ENCODE data around the gene ZNF484.
"Not testable (repeated sequence)": the region's sequence is repeated elsewhere in the genome, so short reads cannot be mapped to it uniquely, and the experiment has no call there.

The ZNF484 gene

GRCh38 chr9:92857236-92857635 lies 20.6 kb downstream of the ZNF484 start:
- DNase-seq, result no peak

- no peak for DNase-seq
Observed at GRCh38 chr9:92853716-92854115, 24.1 kb downstream of the ZNF484 start.

- DNase-seq, result no peak
Observed at GRCh38 chr9:92850898-92851297, 26.9 kb downstream of the ZNF484 start.

- DNase-seq, result not testable (repeated sequence)
Observed at GRCh38 chr9:92848740-92849139, 29.1 kb downstream of the ZNF484 start.

- no peak for DNase-seq
Observed at GRCh38 chr9:92846662-92847145, 31.1 kb downstream of the ZNF484 start.

GRCh38 chr9:92838411-92838810 lies 39.4 kb downstream of the ZNF484 start:
- DNase-seq, result not testable (repeated sequence)

GRCh38 chr9:92837191-92837590 lies 40.6 kb downstream of the ZNF484 start:
- no peak for DNase-seq

GRCh38 chr9:92829420-92829819 lies 48.4 kb downstream of the ZNF484 start:
- DNase-seq, result no peak

- DNase-seq, result not testable (repeated sequence)
Observed at GRCh38 chr9:92825065-92825464, 52.8 kb downstream of the ZNF484 start.

GRCh38 chr9:92820964-92821363 lies 56.9 kb downstream of the ZNF484 start:
- no peak for DNase-seq

- not testable (repeated sequence) for DNase-seq
Observed at GRCh38 chr9:92819898-92820297, 57.9 kb downstream of the ZNF484 start.

GRCh38 chr9:92809629-92810326 lies 68.1 kb downstream of the ZNF484 start:
- not testable (repeated sequence) for DNase-seq

GRCh38 chr9:92808726-92809451 lies 68.9 kb downstream of the ZNF484 start:
- peak; percentile 62 for DNase-seq

GRCh38 chr9:92807757-92808725 lies 69.8 kb downstream of the ZNF484 start:
- DNase-seq, result no peak

GRCh38 chr9:92807031-92807756 lies 70.6 kb downstream of the ZNF484 start:
- DNase-seq, result no peak

GRCh38 chr9:92804727-92805126 lies 73.1 kb downstream of the ZNF484 start:
- DNase-seq, result no peak

GRCh38 chr9:92798358-92798757 lies 79.5 kb downstream of the ZNF484 start:
- DNase-seq, result no peak

- not testable (repeated sequence) for DNase-seq
Observed at GRCh38 chr9:92796337-92796804, 81.5 kb downstream of the ZNF484 start.

GRCh38 chr9:92795598-92796336 lies 82.1 kb downstream of the ZNF484 start:
- no peak for DNase-seq
